Mesenchymal stem cell (in vitro differentiated cells and primary cell): ENCODE results near the gene PCNX2.

Source experiments
- DNase-seq: peaks from one replicate; pipeline ENCODE4 v3.0.0-alpha.2; 2013
- H2AFZ ChIP-seq: one replicate; pipeline ENCODE4 v1.6.1; 2013; ENCODE audit warnings: low read depth, mild to moderate bottlenecking, control low read depth, inconsistent platforms, low read length, moderate library complexity
- H2AK5ac ChIP-seq: 2 replicates; pipeline ENCODE4 v1.6.1; 2013; ENCODE audit warnings: low read length, moderate library complexity, mild to moderate bottlenecking, inconsistent platforms; ENCODE audit not compliant: severe bottlenecking
- H2BK120ac ChIP-seq: one replicate; pipeline ENCODE4 v1.6.1; 2013; ENCODE audit warnings: low read depth, mild to moderate bottlenecking, inconsistent platforms, low read length, moderate library complexity
- H2BK12ac ChIP-seq, 2 experiments: one replicate each; pipeline ENCODE4 v1.6.1; 2013; ENCODE audit warnings: inconsistent platforms in 2 of 2, low read length in 2 of 2, mild to moderate bottlenecking in 2 of 2, moderate library complexity in 2 of 2, control low read depth in 1 of 2
- H2BK15ac ChIP-seq: one replicate; pipeline ENCODE4 v1.6.1; 2013; ENCODE audit warnings: mild to moderate bottlenecking, low read depth, inconsistent platforms; ENCODE audit not compliant: poor library complexity, severe bottlenecking
- H2BK5ac ChIP-seq: 2 replicates; pipeline ENCODE4 v1.6.1; 2013; ENCODE audit warnings: low read depth, mild to moderate bottlenecking, low read length, control low read depth, inconsistent platforms; ENCODE audit not compliant: poor library complexity, severe bottlenecking
- H3K14ac ChIP-seq, 2 experiments: one replicate each; pipeline ENCODE4 v1.6.1; 2013; ENCODE audit warnings: inconsistent platforms in 2 of 2, low read length in 2 of 2, control low read depth in 1 of 2, mild to moderate bottlenecking in 1 of 2, moderate library complexity in 1 of 2
- H3K18ac ChIP-seq, 2 experiments: one replicate each; pipeline ENCODE4 v1.6.1; 2013; ENCODE audit warnings: inconsistent platforms in 2 of 2, low read length in 2 of 2, control low read depth in 1 of 2, low read depth in 1 of 2, mild to moderate bottlenecking in 1 of 2
- H3K23ac ChIP-seq, 2 experiments: one replicate each; pipeline ENCODE4 v1.6.1; 2013; ENCODE audit warnings: inconsistent platforms in 2 of 2, low read length in 2 of 2, mild to moderate bottlenecking in 2 of 2, moderate library complexity in 2 of 2, control low read depth in 1 of 2
- H3K27ac ChIP-seq: 2 replicates; pipeline ENCODE4 v1.5.1; 2013; ENCODE audit warnings: mild to moderate bottlenecking, moderate library complexity, low read length, control low read depth, inconsistent platforms; ENCODE audit not compliant: poor library complexity, severe bottlenecking
- H3K27me3 ChIP-seq, 2 experiments: 2 replicates each; pipeline versions ENCODE4 v1.6.1 to v1.7.0; 2013; ENCODE audit warnings: low read length in 2 of 2, mild to moderate bottlenecking in 2 of 2, moderate library complexity in 2 of 2, control low read depth in 1 of 2, inconsistent platforms in 1 of 2; ENCODE audit not compliant: control insufficient read depth in 1 of 2, insufficient read depth in 1 of 2
- H3K36me3 ChIP-seq, 2 experiments: 2 replicates each; pipeline versions ENCODE4 v1.6.1 to v1.7.0; 2013; ENCODE audit warnings: low read length in 2 of 2, control low read depth in 1 of 2, inconsistent platforms in 1 of 2, low read depth in 1 of 2, mild to moderate bottlenecking in 1 of 2; ENCODE audit not compliant: insufficient read depth in 2 of 2, control insufficient read depth in 1 of 2
- H3K4ac ChIP-seq, 2 experiments: one replicate each; pipeline ENCODE4 v1.6.1; 2013; ENCODE audit warnings: inconsistent platforms in 2 of 2, low read length in 2 of 2, mild to moderate bottlenecking in 2 of 2, moderate library complexity in 2 of 2, control low read depth in 1 of 2, low read depth in 1 of 2
- H3K4me1 ChIP-seq: 2 replicates; pipeline ENCODE4 v1.6.1; 2013; ENCODE audit warnings: low read depth, low read length, control low read depth; ENCODE audit not compliant: control insufficient read depth, insufficient read depth
- H3K4me2 ChIP-seq: 2 replicates; pipeline ENCODE4 v1.6.1; 2013; ENCODE audit warnings: low read length, mild to moderate bottlenecking, inconsistent platforms; ENCODE audit not compliant: poor library complexity, severe bottlenecking
- H3K4me3 ChIP-seq, 2 experiments: 2 replicates each; pipeline versions ENCODE4 v1.5.1 to v1.7.0; 2013; ENCODE audit warnings: low read length in 2 of 2, mild to moderate bottlenecking in 2 of 2, control low read depth in 1 of 2, low read depth in 1 of 2; ENCODE audit not compliant: insufficient read depth in 1 of 2
- H3K79me1 ChIP-seq: replicated peaks from 2 replicates; pipeline ENCODE4 v1.6.1; 2013; ENCODE audit warnings: mild to moderate bottlenecking, control low read depth, low read length, inconsistent platforms; ENCODE audit not compliant: poor library complexity, severe bottlenecking
- H3K9ac ChIP-seq: 2 replicates; pipeline ENCODE4 v1.7.0; 2013; ENCODE audit warnings: mild to moderate bottlenecking, low read length, moderate library complexity
- H3K9me3 ChIP-seq: 2 replicates; pipeline ENCODE4 v1.7.0; 2013; ENCODE audit warnings: mild to moderate bottlenecking, low read length; ENCODE audit not compliant: control insufficient read depth
- H4K8ac ChIP-seq: one replicate; pipeline ENCODE4 v1.6.1; 2013; ENCODE audit warnings: inconsistent platforms, mild to moderate bottlenecking, low read length, moderate library complexity
- H4K91ac ChIP-seq: one replicate; pipeline ENCODE4 v1.6.1; 2013; ENCODE audit warnings: mild to moderate bottlenecking, low read length, inconsistent platforms
- WGBS: methylation state at CpG from one replicate; pipeline ENCODE4 v1.1.7; 2013; ENCODE audit warnings: mixed read lengths; 5-methylcytosine and 5-hydroxymethylcytosine counted together

The PCNX2 gene

GRCh38 chr1:233209481-233209880 lies 86.0 kb downstream of the PCNX2 start:
- no CpG with 5 or more reads among the region's 2 CpGs for WGBS
- H3K27ac ChIP-seq: no peak overlapping the region
- no peak for DNase-seq

GRCh38 chr1:233208687-233209086 lies 86.8 kb downstream of the PCNX2 start:
- no peak overlapping the region for H3K27ac ChIP-seq
- no peak for DNase-seq
- H3K27me3 ChIP-seq: no peaks in the 10 kb centered on the region
- no peak overlapping the region for H4K91ac ChIP-seq
- H3K23ac ChIP-seq: no peak overlapping the region
- no peak overlapping the region for H4K8ac ChIP-seq
- no peak overlapping the region for H2BK15ac ChIP-seq
- no peak overlapping the region for H2BK5ac ChIP-seq
- no peaks in the 10 kb centered on the region for H3K9me3 ChIP-seq
- no peaks in the 10 kb centered on the region for H3K4me1 ChIP-seq
- peaks cover 5% of the 10 kb centered on the region for H3K79me1 ChIP-seq
- no peak overlapping the region for H3K4me2 ChIP-seq
- peaks cover 22 to 56% of the 10 kb centered on the region in 2 experiments for H3K36me3 ChIP-seq
- no peak overlapping the region for H2AK5ac ChIP-seq
- H3K18ac ChIP-seq: no peak overlapping the region
- H2BK120ac ChIP-seq: no peak overlapping the region
- H3K9ac ChIP-seq: no peak overlapping the region
- H3K14ac ChIP-seq: no peak overlapping the region
- H3K4ac ChIP-seq: no peak overlapping the region
- H3K4me3 ChIP-seq: no peak overlapping the region
- H2AFZ ChIP-seq: no peak overlapping the region
- H2BK12ac ChIP-seq: no peak overlapping the region

More at GRCh38 chr1:233209481-233209880, 86.0 kb downstream of the PCNX2 start:
- H3K9me3 ChIP-seq: no peaks in the 10 kb centered on the region
- no peaks in the 10 kb centered on the region for H3K4me1 ChIP-seq
- peaks cover 22 to 52% of the 10 kb centered on the region in 2 experiments for H3K36me3 ChIP-seq
- no peak overlapping the region for H3K9ac ChIP-seq
- no peak overlapping the region for H3K23ac ChIP-seq
- H2AFZ ChIP-seq: no peak overlapping the region
- H2BK12ac ChIP-seq: no peak overlapping the region
- H3K79me1 ChIP-seq: peaks cover 4% of the 10 kb centered on the region
- H3K4ac ChIP-seq: no peak overlapping the region
- H4K91ac ChIP-seq: no peak overlapping the region
- H3K4me2 ChIP-seq: no peak overlapping the region
- H2BK15ac ChIP-seq: no peak overlapping the region
- H2AK5ac ChIP-seq: no peak overlapping the region
- no peak overlapping the region for H2BK5ac ChIP-seq
- no peak overlapping the region for H4K8ac ChIP-seq
- H2BK120ac ChIP-seq: no peak overlapping the region
- H3K27me3 ChIP-seq: no peaks in the 10 kb centered on the region
- no peak overlapping the region for H3K4me3 ChIP-seq
- no peak overlapping the region for H3K18ac ChIP-seq
- H3K14ac ChIP-seq: no peak overlapping the region

GRCh38 chr1:233197940-233198339 lies 97.6 kb downstream of the PCNX2 start:
- no peak overlapping the region for H3K4ac ChIP-seq
- H2BK5ac ChIP-seq: no peak overlapping the region
- H3K4me2 ChIP-seq: no peak overlapping the region
- H4K8ac ChIP-seq: no peak overlapping the region
- H3K36me3 ChIP-seq: peaks cover 5 to 82% of the 10 kb centered on the region in 2 experiments
- 100% methylated on average over 2 of the region's 2 CpGs for WGBS
- peaks cover 35% of the 10 kb centered on the region for H3K9me3 ChIP-seq
- H2BK12ac ChIP-seq: no peak overlapping the region
- H3K4me3 ChIP-seq: no peak overlapping the region
- H2AK5ac ChIP-seq: no peak overlapping the region
- no peak overlapping the region for H3K14ac ChIP-seq
- no peak overlapping the region for H2BK15ac ChIP-seq
- H4K91ac ChIP-seq: no peak overlapping the region
- no peak overlapping the region for H3K9ac ChIP-seq
- no peak overlapping the region for H2AFZ ChIP-seq
- no peaks in the 10 kb centered on the region for H3K27me3 ChIP-seq
- H3K18ac ChIP-seq: no peak overlapping the region
- peaks cover 5% of the 10 kb centered on the region for H3K79me1 ChIP-seq
- DNase-seq: no peak
- H3K4me1 ChIP-seq: no peaks in the 10 kb centered on the region
- no peak overlapping the region for H3K27ac ChIP-seq
- H2BK120ac ChIP-seq: no peak overlapping the region
- no peak overlapping the region for H3K23ac ChIP-seq

GRCh38 chr1:233193741-233194140 lies 101.8 kb downstream of the PCNX2 start:
- Histone ChIP-seq H3K4me2 (no peak overlapping the region), H4K8ac (no peak overlapping the region), H3K9me3 (peaks cover 35% of the 10 kb centered on the region), H2BK15ac (no peak overlapping the region), H3K9ac (no peak overlapping the region), H3K23ac (no peak overlapping the region), H2AFZ (no peak overlapping the region), H3K36me3 (peaks cover 3 to 89% of the 10 kb centered on the region in 2 experiments), H3K4me1 (no peaks in the 10 kb centered on the region), H2AK5ac (no peak overlapping the region), H3K27me3 (no peaks in the 10 kb centered on the region), H3K79me1 (peaks cover 4% of the 10 kb centered on the region), H2BK5ac (no peak overlapping the region), H3K4me3 (no peak overlapping the region), H2BK12ac (no peak overlapping the region), H3K27ac (no peak overlapping the region), H3K4ac (no peak overlapping the region), H4K91ac (no peak overlapping the region), H3K14ac (no peak overlapping the region), H2BK120ac (no peak overlapping the region), H3K18ac (no peak overlapping the region)
- WGBS: no CpG with 5 or more reads among the region's 3 CpGs
- no peak for DNase-seq
